GM21529 (cell line): ENCODE results near the gene RAD18.
A peak's percentile ranks its signal among the peaks of the same experiment; 100 is the strongest.

Experiments
- ATAC-seq: cut with Tn5 transposase; IDR thresholded peaks from one replicate; pipeline ENCODE4 v1.9.1; 2021; ENCODE audit not compliant: unreplicated experiment

Gene RAD18

DNA sequence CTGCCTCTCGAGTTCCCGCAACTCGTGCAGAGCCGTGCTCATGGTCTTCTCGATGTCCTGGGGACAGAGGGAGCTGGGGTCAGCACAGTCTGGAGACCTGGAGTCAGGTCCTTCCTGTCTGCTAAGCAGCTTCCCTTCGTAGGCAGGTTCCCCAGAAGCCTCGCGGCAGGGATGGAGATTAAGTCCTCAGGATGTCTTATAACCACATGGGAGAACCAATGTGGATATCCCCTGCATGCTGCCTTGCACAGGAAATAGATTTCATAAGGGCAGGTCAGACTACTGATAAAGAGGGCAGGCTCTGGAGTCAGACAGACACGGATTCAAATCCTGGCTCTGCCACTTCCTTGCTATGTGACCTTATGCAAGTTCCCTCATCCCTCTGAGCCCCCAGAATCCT, 22.6 kb upstream of the RAD18 start:
- no peak for ATAC-seq

DNA sequence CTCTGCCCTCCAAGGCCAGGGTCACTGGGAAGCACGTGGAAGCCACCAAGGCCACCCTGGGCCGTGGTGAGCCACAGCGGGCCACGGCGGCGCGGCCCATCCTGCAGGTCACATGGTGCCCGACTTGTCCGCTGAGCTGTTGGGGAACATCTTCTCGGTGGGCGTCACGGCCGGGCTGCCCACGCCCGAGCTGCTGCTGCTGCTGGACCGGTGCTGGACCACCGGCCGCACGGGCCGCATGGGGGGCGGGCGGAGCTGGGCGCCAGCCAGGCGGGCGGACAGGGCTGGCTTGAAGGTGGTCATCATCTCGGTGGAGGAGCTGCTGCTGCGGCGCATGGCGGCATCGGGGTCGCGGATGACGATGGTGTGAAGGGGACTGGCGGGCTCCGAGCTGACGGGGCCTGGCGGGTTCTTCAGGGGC, 22.1 kb upstream of the RAD18 start:
- no peak for ATAC-seq

DNA sequence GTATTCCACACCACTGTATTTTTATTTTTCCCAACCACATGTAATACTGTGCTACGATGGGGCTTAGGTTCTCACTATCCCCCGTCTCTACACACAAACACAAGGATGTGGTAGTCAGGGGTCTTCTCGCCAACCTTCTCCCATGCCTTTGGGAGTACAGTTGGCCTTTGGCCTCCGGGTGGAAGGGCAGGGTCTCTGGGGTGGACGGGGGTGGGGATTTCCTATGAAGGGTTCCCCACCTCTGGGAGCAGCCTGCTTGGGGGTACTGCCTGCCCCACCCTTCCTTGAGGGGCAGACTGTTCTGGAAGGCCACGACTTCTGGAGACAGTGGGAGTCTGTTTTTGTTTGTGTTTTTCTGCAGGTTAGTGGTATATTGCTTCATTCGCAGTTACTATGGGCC, 21.3 kb upstream of the RAD18 start:
- ATAC-seq, result no peak

DNA sequence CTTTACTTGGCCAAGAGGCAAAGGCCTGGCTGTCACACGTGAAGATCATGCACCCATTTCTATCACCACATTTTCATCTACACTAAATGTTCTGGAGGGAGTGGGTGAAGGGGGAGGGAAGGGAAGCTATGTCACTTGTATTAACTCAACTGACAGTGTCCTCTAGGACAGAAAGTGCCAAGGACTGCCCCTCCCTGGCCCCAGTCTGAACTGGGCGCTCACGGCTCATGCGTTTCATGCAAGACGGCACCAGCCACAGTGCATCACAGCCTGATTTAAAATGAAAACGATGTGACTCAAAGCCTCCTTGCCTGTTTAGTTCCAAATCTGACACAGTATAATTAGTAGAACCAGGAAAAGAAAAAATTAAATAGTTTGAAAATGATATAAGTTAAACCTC, 20.8 kb upstream of the RAD18 start:
- no peak for ATAC-seq

DNA sequence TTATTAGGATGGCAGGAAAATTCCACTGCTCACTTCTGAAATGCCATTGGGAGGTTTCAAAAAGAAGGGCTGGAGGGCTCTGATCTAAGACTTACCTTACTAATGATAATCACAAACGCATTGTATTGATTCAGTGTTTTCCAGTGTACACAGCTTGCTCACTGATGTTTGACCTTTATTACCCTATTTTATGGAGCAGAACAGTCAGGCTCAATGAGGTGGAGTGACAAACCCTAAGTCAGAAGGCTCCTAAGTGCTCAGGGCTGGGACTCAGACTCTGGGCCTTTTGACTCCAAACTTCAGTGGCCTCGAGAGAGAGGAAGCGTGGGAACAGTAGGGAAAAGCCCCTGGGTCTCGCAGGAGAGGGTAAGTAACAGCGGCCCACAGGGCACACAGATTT, 20.3 kb upstream of the RAD18 start:
- no peak for ATAC-seq

DNA sequence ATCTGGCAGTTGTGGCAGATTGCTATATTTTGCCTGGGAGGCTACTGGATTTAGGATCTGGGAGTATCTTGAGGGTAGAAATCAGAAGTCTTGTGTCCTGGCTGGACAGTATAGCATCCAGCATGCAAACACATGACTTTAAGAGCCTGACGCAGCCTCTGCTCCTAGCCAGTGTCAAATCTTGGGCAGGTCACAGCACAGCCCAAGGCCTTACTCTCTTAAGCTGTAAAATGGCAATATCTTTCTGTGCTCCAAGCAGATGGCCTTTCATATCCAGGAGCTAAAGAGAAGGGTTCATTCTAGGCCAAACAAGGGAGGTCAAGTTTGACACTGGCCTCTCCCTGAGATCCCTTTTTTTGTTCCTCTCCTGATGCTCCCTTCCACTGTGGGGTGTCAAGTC, 19.8 kb upstream of the RAD18 start:
- no peak for ATAC-seq

DNA sequence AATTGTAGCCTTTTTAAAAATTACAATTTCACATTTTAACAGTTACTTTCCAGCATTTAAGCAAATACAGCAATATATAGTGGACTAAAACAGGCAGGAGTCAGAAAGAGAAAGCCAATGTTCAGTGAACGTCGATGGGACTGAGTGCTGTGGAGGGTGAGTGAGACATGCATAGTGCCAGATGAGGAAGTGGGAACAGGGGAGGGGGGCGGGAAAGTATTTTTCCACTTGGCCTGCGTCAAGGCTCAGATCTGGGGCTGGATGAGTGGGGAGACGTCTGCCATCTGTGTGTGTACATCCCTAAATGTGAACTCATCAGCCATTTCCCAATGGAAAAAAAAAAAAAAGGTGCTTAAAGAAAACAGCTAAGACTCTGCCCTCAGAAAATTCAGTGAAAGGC, 19.2 kb upstream of the RAD18 start:
- ATAC-seq, result peak; percentile 57

DNA sequence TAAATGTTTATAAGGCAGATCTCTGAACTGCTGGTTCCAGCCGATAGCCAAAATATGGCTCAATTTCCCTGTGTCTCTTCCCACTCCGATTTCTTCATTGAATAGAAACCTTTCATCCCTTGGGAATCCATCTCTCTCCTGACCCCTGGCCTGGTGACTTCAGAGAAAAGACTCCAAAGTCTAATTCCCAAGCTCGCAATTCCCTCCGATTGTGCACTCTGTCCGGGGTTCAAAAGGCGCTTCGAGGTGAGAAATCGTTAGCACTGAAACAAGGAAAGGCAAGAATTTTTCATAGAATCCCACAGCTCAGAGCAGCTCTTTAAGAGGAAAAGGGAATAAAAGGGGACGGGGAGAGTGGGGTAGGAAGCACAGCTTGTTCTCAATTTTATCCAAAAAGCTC, 18.4 kb upstream of the RAD18 start:
- no peak for ATAC-seq

DNA sequence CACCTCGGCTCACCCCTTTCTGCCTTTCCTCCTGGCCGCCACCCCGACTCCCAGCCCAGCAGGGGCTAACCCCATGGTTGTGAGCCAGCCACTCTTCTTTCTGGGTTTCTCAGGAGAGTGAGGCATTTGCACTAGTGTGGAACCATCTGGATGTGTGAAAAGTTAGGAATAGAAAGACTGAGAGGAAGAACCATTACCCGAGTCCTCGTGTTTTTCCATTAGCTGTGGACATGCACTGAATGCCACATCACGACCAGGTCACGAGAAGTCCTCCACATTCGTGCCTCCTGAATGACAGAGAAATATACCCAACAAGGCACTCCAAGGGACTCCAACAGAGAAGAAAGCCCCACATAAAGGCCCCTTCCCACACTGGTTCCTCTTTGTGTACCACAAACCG, 18.0 kb upstream of the RAD18 start:
- no peak for ATAC-seq

DNA sequence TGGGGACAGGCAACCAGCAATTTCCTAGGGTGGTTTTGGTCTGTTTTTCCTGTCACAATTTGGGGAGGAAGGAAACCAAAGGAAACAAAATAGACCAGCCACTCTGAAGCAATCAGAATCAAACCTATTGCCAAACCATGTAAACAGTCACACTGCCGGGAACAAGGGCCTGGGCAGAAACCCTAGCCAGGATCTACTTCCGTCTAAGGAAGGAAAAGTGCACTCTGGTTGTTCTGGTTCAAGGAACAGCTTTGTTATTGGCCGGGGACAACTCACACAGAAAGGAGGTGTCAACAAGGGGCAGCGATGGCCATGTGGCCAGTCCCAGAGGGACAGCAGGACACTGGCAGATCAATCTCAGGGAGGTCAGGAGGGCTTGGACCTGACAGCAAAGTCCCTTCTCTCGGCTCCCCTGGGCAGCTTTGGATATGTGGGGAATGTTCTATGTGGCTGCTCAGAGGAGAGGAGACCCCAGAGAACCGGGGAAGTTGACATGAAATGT, 17.5 kb upstream of the RAD18 start:
- ATAC-seq, result no peak

DNA sequence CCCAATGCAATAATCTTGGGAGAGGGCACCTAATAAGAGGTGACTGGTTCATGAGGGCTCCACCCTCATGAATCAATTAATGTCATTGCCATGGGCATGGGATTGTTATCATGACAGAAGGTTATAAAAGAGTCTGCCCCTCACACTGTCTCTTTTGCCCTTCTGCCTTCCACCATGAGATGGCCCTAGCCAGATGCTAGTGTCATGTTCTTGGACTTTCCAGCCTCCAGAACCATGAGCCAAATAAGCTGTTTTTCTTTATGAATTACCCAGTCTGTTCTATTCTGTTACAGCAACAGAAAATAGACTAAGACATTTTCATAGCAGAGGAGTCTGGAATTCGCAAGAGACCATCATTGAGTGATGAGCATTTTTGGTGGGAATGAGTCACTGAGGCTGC, 16.0 kb upstream of the RAD18 start:
- ATAC-seq, result no peak

DNA sequence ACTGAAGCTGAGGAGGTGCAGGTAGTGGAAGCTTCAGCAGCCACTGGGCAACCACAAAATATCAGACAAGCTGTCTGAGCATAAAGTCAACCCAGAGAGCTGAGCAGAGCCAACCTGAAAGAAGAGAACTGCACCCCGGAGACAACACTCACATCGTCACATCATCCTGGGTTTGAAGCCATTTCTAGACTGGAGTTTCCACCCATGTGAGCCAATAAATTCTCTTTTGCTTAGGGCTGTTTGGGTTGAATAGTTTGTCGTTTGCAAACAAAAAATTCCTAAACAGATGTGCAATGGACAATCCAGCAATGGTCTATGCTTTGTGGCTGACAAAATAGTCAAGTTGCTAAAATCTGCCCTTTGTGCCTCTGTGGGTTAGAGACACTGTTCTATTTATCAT, 15.3 kb upstream of the RAD18 start:
- ATAC-seq, result no peak

DNA sequence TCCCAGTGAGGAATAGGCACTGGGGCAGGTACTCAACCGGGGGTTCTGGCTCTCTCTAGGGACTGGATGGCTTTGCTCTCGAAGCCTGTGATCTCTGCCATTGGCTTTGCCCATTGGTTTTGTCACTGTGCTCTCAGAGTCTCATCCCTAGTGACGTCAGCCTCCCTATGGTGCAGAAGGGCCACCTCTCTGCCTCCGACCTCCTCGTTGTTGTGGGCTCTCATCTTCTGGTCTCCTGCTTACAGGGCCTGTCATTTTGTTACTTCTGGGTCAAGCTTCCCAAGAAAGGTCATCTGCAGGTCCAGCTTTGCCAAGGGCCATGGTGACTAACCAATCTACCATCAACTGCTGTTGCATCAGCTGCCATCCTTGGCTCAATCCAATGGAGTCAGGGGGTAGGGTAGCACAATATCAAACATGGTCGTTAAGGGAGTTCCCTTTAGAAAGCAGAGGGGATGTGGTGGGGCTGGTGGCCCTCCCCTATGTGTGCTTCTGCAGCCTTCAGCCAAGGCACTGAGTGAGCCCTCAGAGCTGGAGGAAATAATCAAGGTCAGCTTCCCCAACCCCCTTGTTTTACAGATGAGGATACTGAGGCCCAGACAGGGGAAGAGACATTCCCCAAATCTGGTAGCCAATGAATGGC, 13.4 kb upstream of the RAD18 start:
- no peak for ATAC-seq

DNA sequence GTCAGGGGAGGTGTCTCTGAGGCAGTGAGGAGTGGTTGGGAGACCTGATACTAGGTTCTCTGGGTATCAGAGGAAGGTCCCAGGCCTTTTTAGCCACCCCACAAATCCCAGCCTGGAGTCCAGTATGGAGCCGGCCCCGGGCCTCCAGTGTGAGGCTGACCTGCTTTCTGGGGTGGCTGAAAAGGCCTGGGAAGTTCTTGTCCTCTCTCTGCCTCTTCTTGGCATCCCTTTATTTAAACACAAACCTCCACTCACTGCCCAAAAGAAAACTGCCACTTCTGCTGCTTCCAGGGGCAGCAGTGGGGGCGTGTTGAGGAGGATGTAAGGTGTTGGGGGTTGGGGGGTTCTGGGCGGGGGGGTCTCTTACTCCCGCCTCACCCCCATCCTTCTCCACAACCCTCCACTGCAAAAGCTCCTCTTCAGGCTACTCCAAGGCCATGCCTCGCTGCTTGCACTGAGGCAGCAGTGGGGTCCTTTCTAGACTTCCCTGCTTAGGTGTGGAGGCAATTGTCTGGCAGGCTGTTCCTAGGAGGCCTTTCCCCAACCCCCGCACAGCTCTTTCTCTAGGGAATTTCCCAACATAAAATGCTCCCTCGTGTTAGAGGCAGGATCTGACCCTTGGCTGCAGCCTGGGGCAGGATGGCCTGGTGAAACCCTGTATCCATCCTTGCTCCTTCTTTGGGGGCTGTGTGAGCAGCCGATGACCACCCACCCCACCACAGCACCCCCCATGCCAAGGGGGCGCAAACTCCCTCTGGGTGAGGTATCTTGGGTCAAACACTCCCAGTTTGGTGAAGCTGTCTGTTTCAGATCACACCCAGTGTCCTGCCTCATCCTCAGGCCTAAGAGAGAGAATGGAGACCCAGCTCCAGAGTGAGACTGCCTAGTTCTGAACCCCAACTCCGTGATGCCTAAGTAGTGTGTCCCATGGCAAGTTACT, 12.1 kb upstream of the RAD18 start:
- ATAC-seq, result no peak

DNA sequence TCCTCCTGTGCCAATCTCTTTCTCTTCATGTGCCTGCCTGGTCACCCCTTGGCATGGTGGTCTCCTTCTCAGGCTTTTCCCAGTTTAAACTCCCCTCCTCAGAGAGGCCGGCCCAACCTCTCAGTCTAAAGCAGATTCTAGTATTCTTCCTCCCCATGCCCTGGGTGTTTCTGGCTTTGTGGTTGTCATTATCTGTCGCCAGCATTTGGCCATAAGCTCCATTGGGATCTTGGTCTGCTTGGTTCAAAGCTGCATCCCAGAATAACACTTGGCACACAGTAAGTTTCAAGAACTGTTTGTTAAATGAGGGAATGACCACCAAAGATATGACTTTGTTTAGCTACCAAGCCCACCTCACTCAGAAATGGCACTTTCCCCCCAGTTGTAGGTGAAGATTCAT, 11.2 kb upstream of the RAD18 start:
- no peak for ATAC-seq

DNA sequence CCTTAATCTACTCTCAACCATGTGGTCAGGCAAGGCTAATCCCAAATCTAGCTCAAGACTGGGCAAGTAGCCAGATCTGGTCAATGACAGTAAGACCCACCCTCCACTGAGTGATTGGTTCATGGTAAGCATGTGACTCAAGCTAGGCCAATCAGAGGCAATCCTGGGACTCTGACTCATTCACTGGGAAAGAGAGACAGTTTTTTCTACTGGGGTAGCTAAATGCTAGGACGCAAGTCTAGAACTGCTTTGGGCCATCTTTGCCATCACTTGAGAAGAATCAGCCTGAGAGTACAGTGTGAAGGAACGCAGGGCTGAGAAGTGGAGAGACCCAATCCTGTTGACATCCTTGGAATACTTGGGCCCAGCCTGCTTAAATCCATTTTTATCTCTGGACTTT, 9.4 kb upstream of the RAD18 start:
- ATAC-seq, result peak; percentile 51

DNA sequence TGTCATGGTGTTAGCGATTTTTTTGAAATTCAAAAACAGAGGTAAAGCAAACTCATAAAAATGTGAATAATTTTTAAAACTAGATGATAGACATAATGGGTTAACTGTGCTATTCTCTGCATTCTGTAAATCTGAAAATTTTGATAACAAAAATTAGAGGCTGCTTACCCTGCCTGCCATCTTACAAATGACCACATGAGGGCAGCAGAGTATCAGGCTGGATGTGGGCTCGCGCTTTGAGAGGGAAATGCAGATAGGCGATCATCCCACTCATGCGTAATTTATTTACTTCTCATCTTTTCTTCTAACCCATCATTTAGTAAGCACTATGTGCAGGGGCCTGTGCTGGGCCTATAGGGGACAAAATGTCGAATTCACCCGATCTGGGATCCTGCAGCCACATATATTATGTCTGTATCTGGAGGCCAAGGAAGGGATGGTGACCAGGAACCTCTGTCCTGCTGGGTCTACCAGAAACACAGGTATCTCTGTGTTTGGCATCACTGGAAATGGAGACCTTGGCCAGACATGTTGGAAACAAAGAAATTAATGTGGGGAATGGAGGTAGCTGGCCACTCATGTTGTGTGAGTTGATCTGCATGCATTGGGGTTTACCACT, 7.8 kb upstream of the RAD18 start:
- no peak for ATAC-seq

DNA sequence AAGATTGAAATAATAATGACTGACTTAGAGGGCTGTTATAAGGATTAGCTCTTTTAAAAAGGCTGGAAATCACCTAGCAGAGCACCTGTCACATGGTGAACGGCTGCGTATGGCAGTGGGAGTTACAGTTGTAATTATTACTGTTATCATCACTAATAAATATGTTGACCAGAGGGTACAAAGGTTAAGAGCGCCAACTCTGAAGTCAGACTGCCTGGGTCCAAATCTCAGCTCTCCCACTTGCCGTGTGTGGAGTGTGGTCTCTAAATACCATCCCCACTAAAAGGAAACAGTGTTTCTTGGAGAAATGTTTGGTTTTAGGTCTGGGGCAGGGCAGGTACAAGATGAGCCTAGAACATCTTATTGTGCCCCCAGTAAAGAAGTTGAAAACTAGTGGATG, 6.0 kb upstream of the RAD18 start:
- no peak for ATAC-seq

DNA sequence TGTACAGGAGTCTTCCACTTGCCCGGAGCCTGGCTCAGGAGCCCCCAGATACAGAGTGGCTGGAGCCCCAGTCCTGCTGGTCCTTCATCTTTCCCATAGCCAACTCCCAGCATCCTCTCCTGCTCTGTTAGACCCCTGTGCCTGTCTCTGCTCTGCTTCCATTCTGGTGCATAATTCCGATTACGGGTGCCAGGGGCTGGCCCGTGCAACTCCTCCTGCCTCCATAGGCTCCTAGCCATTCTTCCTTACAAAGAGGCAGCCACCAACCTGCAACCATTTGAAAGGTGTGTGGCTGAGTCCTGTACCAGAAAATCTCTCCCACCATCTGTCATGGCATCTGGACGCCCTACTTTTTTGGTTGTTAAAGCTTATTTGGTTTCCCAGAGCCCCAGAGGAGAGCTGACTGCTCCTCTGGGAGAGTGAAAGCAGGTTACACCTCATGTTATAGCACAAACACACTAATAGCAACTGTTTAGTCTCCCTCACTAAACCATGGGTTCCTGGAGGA, 5.2 kb upstream of the RAD18 start:
- no peak for ATAC-seq

DNA sequence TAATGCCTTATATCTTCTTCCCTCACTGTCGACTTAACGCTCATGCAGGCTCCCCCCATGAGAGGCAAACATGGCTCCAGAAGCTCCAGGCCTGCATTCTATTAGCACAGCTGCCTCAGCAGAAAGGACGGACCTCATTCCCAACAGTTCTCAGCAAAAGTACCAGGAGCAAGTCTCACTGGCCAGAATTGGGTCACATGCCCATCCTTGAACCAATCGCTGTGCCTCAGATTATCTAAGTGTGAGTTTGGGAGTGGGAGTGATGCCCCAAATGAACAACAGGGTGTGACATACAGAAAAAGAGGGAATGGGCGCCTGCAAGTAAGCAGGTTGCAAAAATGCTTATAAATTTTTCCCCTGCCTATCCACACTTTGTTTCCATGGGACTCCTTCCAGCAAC, 4.3 kb upstream of the RAD18 start:
- no peak for ATAC-seq

DNA sequence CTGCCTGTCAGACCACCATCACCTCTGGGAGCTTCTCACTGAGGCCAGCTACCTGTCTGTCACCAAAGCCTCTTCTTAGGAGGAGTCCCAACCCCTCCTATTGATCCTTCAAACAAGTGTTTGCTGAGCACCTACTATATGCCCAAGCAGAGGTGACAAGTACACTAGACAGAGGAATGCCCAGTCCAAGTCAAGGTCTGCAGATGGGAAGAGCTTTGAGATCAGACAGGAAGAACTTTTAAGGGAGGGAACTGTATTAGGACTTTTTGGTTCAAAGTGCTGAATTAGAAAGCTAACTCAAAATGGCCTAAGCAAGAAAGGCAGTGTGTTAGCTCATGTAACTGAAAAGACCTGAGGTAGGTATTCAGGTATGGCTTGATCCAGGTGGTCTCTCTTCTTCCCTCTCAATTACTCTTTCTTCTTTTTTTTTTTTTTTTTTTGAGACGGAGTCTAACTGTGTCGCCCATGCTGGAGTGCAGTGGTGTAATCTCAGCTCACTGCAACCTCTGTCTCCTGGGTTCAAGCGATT, 3.6 kb upstream of the RAD18 start:
- ATAC-seq, result no peak
